GM12873 (cell line): ENCODE measurements around the gene RASD2.

Source experiments
- CTCF ChIP-seq: IDR thresholded peaks from 2 replicates; pipeline ENCODE4 v1.5.1; 2012; ENCODE audit warnings: low read depth, mild to moderate bottlenecking, moderate library complexity, low read length, control low read depth; ENCODE audit not compliant: insufficient read depth; ENCODE audit errors: missing control alignments

Gene RASD2

GRCh38 chr22:35591714-35592417 is 51.2 kb downstream of the RASD2 start:
- no peak for TF ChIP-seq CTCF

DNA sequence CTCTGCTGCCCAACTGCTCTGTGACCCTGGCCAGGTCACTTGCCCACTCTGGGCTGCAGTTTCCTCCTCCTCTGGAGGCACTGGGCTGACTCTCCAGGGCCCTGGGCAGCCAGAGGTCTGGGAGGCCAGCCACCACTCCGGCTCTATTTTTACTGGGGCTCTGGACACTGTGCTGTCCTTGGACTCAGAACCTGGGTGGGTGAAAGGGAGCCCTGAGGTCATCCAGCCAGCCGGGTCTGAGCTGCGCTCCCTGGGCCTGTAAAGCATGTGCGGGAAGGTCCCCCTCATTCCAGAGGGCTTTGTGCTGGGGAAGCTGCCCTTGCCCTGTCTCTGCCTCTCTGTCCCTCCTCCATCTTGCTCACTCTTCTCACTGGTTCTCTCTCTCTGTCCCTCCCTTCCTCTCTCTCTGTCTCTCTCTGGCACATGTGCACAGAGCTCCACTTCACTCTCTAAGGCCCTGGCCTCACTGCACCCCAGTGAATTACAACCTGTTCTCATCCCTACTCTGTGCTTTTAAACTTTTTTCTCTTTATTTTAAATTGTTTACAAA is 51.9 kb downstream of the RASD2 start:
- no peak for TF ChIP-seq CTCF

DNA sequence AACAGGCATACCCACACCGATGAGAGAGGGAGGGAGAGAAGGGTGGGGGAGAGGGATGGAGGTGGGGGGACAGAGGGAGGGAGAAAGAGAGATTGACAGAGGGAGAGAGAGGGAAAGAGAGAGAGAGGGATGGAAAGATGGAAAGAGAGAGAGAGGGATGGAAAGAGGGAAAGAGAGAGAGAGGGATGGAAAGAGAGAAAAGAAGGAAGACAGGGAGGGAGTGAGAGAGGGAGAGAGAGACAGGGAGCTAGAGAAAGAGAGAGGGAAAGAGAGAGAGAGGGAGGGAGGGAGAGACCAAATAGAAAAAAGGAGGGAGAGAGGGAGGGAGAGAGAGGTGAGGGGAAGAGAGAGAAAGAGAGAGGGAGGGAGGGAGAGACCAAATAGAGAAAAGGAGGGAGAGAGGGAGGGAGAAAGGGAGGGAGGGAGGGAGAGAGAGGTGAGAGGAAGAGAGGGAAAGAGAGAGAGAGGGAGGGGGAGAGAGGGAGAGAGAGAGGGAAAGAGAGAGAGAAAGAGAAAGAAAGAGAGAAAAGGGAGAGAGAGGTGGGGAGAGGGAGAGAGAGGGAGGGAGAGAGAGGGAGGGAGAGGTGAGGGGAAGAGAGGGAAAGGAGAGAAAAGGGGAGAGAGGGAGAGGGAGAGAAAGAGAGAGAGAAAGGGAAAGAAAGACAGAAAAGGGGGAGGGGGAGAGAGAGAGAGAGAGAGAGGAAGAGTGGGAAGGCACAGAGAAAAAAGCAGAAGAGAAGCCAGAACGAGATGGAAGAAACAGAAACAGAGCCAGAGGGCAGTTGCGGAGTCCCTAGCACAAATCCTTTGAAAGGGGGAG is 52.6 kb downstream of the RASD2 start:
- TF ChIP-seq CTCF = no peak

DNA sequence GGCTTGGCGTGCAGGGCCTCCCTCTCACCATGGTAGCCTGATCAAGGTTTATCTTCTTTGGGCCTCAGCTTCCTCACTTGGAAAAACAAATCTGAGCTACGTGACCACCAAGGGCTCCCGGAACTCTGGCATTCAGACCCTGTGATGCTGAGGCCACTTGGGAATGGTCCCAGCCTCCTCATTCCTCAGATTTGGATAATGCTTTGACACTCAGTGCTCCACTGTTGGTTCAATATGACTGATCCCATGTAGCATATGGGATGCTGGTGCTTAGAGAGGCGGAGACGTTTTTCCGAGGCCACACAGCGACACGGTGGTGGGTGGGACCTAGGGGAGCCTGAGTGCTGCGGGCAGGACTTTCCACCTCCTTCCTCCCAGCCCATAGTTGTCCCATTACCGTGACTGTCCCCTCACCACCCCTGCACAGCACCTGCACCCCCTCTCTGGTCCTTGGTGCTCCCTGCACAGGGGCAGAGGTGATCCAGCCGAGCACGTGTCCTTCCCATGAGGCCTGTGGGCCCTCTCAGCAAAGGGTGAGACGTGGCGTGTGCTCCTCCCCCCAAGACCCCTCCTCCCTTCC is 53.4 kb downstream of the RASD2 start:
- no peak for TF ChIP-seq CTCF

DNA sequence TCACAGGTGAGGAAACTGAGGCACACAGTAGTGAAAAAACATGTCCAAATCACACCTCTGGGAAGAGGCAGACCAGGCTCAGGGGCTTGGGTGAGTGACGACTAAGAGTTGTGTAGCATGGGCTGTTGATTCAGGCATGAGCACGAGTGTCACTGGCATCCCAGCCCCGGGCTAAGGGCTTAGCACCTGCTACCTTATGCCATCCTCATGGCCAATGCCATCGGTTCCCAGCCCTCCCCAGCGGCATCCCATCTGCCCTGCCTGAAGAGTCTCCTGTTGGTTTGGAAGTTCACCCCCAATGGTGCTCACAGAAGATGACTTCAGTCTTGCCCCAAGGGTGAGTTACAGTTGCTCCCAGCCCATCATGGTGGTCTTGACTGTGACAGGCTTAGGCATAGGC is 54.1 kb downstream of the RASD2 start:
- no peak for TF ChIP-seq CTCF

GRCh38 chr22:35596821-35597220 is 56.2 kb downstream of the RASD2 start:
- TF ChIP-seq CTCF = no peak
